GM19043 (cell line): Measurements from ENCODE around the gene EME2.

ENCODE experiments used
- ATAC-seq: cut with Tn5 transposase; IDR thresholded peaks from one replicate; pipeline ENCODE4 v1.9.1; 2021; ENCODE audit warnings: low read depth; ENCODE audit not compliant: unreplicated experiment

Gene EME2

DNA sequence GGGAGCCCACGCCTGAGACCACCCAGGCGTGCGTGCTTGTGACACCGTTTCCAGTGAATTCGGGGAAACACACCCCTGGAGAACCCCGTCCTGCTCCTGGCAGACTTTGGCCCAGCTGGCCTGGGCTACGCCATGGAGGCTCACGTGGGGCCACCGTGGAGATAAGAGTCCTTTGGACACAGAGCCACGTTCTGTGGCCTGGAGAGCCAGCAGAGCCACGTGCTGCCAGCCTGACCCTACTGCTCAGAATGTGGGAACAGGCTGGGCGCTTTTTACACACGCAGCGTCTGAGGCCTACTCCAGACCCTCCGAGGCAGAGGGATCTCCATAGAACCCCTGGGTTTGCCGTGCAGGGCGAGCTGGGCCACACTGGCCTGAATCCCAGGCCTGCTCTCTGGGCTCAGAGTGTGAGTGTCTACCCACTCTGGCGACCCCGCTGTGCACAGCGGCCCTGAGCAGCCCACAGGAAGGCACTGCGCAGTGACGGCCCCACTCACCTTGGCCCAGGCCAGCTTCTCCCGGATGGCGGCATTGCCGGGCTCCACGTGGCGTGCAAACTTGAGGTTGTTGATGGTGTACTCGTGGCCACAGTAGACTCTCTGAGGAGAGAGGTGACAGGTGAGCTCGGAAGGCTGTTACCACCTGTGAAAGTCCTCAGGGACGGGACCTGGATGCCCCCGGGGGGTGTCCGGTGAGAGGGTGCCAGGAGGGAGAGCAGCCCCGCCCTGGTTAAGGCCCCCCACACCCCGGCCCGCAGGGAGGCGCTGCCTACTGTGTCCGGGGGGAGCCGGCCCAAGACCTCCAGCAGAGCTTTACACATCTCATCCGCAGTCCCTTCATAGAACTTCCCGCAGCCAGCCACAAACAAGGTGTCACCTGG is 44.0 kb downstream of the EME2 start:
- no peak for ATAC-seq

DNA sequence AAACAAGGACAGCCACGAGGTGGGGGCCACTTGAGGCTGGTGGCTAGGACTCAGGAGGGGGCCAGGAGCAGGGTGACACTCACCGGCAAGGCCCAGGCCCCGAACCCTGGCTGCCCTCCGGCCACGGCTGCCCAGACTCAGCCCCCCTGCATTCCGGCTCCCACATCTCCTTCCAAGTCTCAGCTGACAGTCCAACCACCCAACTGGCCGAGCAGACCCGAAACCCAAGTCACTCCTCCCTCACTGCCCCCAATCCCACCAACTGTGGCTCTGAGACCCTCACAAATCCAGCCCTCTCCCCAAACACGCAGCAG is 44.6 kb downstream of the EME2 start:
- no peak for ATAC-seq

DNA sequence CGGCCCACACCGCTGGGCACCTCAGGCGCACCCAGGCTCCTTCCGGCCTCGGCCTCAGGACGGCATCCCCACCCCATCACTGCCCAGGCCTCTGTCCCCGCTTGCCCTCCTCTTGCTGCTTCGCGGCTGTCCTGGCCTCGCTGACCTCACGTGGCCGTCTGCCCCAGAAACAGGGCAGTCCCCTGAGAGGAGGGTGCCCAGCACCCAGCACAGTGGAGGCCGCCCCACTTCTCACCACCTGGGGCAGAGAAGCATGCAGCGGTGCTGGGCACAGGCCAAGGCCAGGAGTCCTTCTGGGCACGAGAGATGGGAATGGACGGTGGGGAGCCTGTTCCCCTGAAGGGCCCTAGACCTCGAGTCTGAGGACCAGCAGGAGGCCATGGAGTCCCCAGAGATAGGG is 45.1 kb downstream of the EME2 start:
- no peak for ATAC-seq

DNA sequence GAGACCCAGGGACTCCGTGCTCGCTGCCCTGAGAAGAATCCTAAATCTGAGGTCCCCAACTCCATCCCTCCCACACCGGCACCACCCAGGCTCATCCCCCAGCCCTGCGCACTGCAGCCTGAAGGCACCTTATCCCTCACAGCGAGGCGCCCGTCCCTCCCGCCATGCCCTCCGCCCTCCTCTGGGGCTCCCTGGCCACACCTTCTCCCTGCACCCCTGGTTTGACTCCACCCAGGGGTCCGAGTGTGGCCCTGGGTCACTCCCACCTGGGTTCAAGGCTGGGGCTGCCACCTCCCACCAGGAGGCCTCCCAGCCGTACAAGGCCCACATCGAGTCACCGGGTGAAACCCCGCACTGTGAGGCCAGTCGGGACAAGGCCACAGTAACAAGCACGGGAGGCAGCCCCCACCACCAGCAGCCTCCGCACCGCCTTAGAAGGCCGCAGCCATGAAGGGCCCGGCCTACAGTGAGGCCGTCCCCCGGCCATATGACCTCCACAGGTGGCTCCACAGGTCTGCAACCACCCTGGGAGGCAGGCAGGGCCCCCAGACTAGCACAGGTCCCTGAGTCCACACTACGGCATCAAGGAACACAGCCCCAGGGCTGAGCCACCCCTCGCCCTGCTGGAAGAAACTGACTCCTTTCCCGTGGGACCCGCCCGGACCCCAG is 45.7 kb downstream of the EME2 start:
- ATAC-seq, result no peak

DNA sequence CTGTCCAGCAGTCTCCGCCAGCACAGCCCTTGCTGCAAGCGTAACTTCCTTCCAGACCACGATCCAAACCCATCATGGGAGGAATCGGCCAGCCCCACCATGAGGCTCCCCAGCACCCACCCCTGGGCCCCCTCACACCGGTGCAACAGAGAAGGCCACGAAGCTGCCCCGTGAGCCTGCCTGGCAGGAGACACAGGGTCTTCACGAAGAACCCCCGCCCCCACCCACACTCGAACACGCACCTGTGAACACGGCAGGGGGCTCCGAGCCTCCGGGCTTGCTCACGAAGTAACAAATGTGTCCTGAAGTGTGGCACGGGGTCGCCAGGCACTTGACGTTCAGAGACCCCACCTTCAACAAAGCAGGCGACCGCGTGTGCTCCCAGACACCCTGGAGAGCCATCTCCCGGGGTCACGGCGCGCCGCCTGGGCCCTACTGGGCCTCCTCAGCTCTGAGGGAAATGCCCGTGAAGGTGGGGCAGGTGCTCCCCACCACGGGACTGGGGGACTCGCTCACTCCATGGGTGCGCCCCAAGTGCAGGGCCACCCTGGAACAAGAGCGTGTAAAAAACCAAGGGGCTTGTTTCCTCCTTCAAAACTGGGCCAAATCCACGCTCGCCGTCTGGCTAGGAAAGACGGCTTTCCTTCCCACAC is 46.4 kb downstream of the EME2 start:
- no peak for ATAC-seq

DNA sequence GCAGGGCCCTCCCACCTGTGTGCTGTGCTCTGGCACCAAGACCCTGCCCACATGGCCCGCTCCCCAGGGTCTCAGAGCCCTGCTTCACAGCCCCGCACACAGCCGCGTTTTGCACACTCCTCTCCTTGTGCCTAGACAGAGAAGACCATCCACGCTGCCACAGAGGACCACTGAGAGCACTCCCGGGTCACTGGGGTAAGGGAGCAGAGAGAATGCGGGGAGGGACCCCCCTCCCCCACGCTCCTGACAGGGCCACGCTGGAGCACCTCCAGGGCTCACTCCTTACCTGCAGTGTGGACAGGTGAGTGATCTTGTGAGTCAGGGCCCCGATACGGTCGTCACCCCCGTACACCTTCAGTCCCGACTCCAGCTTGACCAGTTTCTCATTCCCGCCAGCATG is 47.0 kb downstream of the EME2 start:
- no peak for ATAC-seq

DNA sequence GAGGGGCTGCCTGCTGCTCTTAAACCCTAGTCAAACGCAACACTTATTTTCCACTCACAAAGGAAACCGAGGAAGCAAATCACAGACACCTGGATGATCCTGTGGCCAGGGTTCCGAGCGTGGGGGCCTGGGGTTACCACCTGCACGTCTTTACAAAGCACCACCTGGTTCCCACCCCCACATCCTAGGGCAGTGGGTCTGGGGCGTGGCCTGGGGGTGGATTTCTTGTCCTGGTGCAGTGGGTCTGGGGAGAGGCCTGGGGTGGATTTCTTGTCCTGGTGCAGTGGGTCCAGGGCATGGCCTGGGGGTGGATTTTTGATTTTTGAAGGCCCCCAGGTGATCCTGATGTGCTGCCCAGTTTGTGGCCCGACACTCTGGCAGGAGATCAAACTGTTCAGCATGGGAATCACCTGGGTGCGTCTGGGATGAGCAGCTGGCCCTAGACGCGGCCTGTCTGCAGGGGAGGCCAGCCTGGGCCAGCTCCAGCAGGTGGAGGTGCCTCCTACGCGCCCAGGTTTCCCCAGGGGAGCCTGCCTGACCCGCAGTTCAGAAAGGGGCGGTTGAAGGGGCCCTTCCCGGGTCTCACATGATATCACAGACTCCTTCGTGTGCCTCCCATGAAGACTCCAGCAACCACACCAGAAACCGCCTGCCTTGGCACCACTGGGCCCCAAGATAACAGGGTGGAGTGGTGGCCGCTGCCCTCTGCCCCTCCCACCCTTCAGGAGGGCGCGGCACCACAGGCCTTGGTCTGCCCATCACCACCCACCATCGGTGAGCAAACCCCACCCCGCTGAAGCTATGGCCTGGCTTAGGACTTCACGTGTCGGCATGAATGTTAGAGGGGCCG is 47.7 kb downstream of the EME2 start:
- ATAC-seq, result no peak

DNA sequence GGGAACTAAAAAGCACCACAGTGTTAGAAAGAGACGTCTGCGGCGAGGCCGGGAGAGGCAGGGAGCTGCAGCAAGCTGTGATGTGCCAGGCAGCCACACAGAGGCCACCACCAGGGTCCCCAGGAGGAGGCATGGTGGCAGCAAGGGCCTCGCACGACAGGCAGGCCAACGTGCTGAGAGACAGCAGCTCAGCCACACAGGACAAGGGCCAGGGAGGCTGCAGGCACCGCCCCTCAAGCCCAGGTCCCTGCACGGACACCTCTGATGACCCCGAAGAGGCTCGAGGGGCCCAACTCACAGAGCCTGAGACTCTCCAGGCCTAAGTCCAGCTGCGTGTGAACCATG is 48.3 kb downstream of the EME2 start:
- ATAC-seq, result no peak

DNA sequence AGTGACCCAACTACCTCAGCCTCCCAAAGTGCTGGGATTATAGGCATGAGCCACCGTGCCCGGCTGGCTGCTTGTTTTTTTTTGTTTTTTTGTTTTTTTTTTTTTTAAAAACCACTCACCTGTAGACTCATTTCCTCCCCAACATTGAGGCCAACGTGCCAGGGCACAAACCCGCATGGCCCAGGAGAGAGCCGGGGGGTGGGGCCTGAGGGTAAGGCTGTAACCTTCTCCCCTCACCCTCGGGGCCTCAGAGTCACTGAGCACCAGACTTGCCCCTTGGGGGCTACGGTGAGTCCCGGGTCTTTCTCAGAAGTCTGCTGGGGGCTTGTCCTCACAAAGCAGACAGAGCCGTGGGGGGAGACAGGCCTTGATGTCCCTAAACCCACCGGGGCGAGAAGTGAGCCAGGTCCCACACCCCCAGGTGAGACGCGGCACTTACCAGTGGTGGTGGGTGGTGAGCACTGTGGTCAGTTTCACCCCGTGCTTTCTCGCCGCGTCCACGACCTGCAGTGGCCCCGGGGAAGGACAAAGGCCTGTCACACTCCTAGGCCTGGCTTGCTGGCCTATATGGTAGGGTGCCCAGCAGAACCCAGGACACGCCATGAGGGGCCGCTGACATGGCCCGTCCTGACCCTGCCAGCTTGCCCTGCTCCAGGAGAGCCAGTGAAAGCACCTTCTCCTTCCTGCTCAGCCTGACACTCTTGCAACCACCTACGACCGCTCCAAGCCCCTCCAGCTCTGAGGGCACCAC is 49.4 kb downstream of the EME2 start:
- no peak for ATAC-seq

DNA sequence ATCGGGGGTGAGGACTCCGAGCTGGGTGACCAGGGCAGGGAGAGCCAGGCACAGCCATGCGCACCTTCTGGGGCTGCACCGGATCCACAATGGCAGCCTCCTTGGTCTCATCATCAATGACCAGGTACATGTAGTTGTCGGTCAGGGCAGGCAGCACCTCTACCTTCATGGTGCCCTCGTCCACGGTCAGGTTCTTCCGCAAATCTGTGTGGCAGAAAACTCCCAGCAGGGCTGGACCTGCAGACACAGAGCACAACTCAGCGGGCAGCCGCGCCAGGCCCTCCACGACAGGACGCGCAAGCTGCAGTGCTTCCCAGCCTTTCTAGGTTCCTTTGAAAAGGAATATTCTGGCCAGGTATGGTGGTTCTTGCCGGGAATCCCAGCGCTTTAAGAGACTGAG is 50.2 kb downstream of the EME2 start:
- no peak for ATAC-seq

DNA sequence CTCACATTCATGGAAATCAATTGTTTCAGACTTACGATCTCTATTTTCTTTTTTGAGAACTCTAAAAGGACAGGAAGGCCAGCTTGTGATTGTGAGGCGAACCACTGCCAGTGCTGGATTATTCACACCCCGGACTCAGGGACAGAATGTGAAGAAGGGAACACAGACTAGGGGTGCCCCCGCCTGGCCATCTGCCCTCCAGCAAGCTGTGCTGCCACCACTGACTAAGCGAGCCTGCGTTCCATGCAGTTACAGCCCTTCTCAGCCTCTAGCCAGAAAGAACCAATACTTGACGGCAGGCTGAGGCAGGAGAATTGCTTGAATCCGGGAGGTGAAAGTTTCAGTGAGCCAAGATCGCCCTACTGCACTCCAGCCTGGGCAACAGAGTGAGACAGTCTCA is 51.2 kb downstream of the EME2 start:
- no peak for ATAC-seq

DNA sequence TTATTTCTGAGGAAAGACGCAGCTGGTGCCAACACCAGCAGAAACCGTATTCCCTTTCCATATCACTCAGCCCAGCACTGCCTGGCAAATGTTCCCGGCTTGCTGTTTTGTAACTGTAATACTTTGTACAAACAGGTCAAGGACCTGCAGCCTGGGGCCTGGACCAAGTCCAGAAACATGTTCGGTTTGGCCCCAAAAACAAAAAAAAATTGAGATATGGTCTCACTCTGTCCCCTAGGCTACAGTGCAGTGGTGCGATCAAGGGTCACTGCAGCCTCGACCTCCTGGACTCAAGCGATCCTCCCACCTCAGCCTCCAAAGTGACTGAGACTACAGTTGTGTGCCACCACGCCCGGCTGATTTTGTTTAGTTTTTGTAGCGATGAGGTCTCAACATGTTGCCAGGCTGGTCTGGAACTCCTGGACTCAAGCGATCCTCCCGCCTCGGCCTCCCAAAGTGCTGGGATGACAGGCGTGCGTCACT is 52.8 kb downstream of the EME2 start:
- no peak for ATAC-seq
